Measurements from ENCODE around the gene ERC2.
A peak's percentile ranks its signal among the peaks of the same experiment; 100 is the strongest.

Gene ERC2

GRCh38 chr3:55723653-55724406, 744.4 kb downstream of the ERC2 start:
- DNase-seq, result no peak

- DNase-seq, result peak; percentile 33
These were observed 746.4 kb downstream of the ERC2 start for GRCh38 chr3:55721716-55722484.

GRCh38 chr3:55720614-55721013, 747.7 kb downstream of the ERC2 start:
- DNase-seq, result peak; percentile 20

DNA sequence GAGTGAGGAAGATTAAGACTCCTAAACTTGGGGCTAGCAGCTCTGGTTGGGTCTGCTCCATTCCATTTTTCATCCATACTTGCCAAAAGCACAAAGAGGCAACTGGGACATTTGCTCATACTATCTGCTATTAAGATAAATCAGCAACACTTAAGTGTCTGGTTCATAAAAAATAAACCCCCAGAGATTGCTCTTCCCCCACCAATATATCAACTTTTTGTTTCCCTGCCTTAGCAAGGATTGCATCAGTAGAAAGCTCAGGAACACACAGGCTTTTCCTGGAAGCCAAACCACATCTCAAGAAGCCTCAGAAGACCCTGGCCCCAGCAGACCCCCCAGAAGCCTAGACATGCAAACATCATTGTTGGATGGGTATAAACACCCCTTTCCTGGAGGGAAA, 748.8 kb downstream of the ERC2 start:
- DNase-seq, result no peak

GRCh38 chr3:55719006-55719405, 749.3 kb downstream of the ERC2 start:
- DNase-seq, result no peak

GRCh38 chr3:55718521-55718921, 749.7 kb downstream of the ERC2 start:
- peak; percentile 46 for DNase-seq

DNA sequence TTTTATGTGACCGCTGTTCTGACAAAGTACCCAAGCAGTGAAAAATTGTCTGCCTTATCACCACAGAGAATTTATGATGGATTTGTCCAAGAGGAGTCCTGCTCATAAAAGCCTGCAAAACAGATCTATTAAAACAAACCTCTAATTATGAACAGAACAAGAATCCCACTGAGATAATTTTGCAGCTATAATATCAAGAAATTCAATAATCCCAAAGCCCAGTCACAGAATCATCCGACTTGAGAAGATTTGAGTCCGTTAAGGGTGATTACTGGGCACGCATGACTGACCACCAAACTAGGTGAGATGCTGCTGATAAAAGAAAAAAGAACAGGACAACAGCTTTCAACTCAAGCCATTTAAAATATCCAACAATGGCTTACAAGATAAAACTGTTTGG, 750.2 kb downstream of the ERC2 start:
- no peak for DNase-seq

GRCh38 chr3:55717481-55717880, 750.8 kb downstream of the ERC2 start:
- DNase-seq, result no peak

DNA sequence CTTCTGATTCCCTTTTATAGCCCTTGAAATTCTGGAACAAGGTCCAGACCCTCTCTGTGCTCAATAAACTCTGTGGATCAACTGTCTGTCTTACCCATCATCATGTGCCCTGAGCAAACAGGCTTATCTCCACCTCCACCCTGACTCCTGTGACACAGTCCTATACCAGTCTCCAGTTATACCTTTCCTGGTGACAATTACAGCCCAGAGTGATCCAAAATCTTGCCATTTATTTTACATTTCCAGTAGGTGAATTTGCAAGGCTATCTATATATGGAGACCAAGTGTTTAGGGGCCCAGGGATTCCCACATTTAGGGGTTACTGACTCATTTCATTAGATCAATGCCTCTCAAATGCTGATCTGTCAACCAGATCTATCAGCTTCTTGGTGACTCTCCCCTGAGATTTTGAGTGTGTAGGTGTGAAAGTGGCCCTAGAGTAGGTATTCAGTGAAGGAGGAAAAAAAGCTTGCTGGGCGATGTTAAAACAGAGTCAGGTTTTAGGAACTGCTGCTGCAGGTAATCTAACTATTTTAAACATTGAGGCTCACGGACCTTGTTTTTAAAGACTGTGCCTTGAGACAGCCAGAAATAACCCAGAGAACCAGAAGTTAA, 751.5 kb downstream of the ERC2 start:
- no peak for DNase-seq

- DNase-seq, result no peak
These were observed 752.2 kb downstream of the ERC2 start for GRCh38 chr3:55716044-55716443.

GRCh38 chr3:55714057-55714456, 754.2 kb downstream of the ERC2 start:
- no peak for DNase-seq

DNA sequence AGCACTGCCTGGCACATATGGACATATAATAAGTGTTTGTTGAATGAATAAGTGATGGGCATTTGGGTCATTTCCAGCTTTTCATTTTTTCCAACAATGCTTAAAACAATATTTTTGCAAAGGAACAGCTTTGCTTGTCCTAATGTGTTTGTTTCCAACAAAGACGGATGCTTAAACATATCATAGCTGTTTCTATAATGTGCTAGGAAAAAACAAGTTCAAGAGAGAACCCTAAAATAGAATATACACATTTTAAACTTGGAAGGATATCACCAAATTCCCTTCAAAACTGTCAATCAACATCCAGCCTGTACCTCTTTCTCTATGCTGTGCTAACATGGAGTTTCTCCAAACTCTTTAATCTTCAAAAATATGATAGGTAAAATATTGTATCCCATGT, 756.6 kb downstream of the ERC2 start:
- no peak for DNase-seq

GRCh38 chr3:55709411-55710012, 758.8 kb downstream of the ERC2 start:
- DNase-seq, result no peak

GRCh38 chr3:55708921-55709320, 759.3 kb downstream of the ERC2 start:
- no peak for DNase-seq

DNA sequence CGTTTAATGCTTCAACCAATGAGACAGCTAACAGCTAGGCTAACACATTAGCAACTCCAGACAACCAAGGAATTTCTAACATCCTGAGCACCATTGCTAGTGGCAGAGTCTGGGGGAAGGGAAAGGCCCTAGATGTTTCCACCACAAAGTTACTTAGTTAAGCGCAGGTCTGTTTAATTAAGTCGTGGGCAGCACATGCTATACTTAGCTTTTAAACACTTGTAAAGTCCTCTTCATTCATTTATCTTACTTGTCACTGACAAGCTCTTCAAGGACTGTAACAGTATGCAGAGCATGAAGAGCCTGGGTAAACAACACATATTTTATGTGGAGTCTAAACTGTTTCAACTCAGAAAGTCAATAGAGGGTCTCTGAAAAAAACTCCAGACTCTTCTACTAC, 760.0 kb downstream of the ERC2 start:
- no peak for DNase-seq

DNA sequence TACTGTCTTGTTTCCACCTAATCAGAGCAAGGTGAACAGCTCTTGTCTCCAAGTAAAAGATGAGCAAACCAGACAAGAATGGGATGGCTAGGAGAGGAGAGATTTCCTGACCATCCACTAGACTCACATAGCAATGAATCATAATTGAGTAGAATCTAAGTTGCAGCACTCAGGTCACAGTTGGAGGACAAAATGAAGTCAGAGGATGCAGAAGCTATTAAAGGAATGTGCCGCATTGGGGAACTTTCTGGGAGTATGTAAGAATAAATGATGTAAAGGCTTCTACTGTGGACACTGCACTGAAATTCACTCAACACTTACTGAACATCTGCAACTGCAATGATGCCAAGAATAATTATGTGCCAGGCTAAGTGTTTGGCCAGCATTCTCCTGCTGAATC, 763.7 kb downstream of the ERC2 start:
- DNase-seq, result peak; percentile 16

GRCh38 chr3:55702822-55703221, 765.4 kb downstream of the ERC2 start:
- DNase-seq, result no peak

DNA sequence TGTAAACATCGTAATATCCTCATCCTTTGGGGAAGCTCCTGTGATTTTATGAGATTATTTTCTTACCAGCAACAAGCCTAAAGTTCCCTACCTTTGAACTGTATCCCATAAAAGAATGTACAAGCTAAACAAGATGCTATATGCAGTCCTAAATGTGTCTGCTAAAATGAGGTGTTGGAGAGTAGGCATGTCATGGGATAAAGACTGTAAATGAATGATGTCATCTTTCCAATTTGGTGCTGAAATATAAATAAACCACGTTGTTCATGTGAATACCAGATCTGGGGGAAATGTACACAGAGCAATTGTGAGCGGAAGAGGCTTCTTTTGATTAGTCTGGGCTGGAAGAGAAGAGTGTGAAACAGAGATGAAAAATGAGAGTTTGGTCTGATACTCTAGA, 766.3 kb downstream of the ERC2 start:
- DNase-seq, result no peak

DNA sequence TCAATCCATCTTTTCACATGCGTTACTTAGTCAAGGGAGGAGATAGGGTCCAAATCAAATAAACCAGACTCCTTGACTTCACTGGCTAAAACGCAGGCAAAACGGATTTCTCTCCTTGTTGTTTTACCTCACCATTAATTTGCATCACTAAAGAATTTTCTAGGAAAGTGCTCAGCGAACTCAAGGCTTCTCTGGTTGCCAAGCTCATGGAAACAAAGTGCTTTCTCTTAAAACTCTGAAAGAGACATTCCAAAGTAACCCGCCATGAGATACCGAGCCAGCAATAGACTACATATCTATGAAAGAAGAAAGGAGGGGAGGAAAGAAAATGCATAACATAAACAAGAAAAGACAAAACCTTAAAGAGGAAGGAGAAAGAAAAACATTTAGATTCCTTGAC, 769.4 kb downstream of the ERC2 start:
- DNase-seq, result no peak

- no peak for DNase-seq
These were observed 770.9 kb downstream of the ERC2 start for GRCh38 chr3:55697177-55697865.

GRCh38 chr3:55692957-55693558, 775.2 kb downstream of the ERC2 start:
- DNase-seq, result no peak

GRCh38 chr3:55692295-55692956, 775.8 kb downstream of the ERC2 start:
- no peak for DNase-seq

Data from NCI-H226 (cell line).